ENCODE measurements around the gene MUL1.

DNA sequence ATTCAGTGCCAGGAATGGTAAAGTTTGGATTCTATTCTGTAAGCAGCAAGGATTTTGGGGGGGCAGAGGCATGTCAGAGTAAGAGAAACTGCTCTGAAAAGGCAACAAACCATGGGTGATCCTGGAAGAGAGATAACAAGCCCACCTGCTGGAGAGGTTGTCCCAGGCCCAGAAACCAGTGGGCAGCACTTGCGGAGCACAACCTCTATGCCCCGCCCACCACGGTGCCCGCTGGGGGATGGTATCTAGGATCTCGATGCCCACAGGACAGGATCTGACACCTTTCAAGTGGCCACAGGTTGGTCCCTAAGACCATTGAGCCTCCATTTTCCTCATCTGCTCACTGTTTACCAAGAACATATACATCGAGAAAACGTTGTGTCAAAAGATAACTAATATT is 20.3 kb upstream of the MUL1 start:
- TF ChIP-seq, protein P1, sequence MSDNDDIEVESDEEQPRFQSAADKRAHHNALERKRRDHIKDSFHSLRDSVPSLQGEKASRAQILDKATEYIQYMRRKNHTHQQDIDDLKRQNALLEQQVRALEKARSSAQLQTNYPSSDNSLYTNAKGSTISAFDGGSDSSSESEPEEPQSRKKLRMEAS (CRISPR knock-in tag; IDR thresholded peaks at IDR 0.05), result no peak
- TF ChIP-seq ZNF263 (CRISPR knock-in tag; IDR thresholded peaks at IDR 0.05; ENCODE audit: low read depth) (no peak), GTF2I (CRISPR knock-in tag; conservative IDR thresholded peaks at IDR 0.05) (no peak), NR3C1 (CRISPR knock-in tag; conservative IDR thresholded peaks at IDR 0.05; ENCODE audit: low read depth) (no peak)
- TF ChIP-seq, protein P2, sequence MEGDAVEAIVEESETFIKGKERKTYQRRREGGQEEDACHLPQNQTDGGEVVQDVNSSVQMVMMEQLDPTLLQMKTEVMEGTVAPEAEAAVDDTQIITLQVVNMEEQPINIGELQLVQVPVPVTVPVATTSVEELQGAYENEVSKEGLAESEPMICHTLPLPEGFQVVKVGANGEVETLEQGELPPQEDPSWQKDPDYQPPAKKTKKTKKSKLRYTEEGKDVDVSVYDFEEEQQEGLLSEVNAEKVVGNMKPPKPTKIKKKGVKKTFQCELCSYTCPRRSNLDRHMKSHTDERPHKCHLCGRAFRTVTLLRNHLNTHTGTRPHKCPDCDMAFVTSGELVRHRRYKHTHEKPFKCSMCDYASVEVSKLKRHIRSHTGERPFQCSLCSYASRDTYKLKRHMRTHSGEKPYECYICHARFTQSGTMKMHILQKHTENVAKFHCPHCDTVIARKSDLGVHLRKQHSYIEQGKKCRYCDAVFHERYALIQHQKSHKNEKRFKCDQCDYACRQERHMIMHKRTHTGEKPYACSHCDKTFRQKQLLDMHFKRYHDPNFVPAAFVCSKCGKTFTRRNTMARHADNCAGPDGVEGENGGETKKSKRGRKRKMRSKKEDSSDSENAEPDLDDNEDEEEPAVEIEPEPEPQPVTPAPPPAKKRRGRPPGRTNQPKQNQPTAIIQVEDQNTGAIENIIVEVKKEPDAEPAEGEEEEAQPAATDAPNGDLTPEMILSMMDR (IDR thresholded peaks at IDR 0.05), result no peak
- TF ChIP-seq, protein P3, sequence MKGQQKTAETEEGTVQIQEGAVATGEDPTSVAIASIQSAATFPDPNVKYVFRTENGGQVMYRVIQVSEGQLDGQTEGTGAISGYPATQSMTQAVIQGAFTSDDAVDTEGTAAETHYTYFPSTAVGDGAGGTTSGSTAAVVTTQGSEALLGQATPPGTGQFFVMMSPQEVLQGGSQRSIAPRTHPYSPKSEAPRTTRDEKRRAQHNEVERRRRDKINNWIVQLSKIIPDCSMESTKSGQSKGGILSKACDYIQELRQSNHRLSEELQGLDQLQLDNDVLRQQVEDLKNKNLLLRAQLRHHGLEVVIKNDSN (CRISPR knock-in tag; IDR thresholded peaks at IDR 0.05), result no peak

All from WTC11 (cell line).